IMR-90 (cell line): ENCODE data around the gene CAMK2D.

Experiments used
- BHLHE40 ChIP-seq: fragments of 150-350 bp; IDR thresholded peaks from 2 replicates; pipeline ENCODE4 v1.6.1; 2016; ENCODE audit warnings: mild to moderate bottlenecking, low read depth, low read length
- MAFK ChIP-seq: IDR thresholded peaks from 2 replicates; pipeline ENCODE4 v1.6.1; 2012; ENCODE audit warnings: low read depth, low read length, improper control_type of control experiment
- MAZ ChIP-seq: IDR thresholded peaks from 2 replicates; pipeline ENCODE4 v1.6.1; 2012; ENCODE audit warnings: low read depth, mild to moderate bottlenecking, low read length, improper control_type of control experiment, moderate library complexity, borderline replicate concordance
- NFE2L2 ChIP-seq: fragments of 150-350 bp; IDR thresholded peaks from 2 replicates; pipeline ENCODE4 v1.6.1; 2016; ENCODE audit warnings: low read depth, mild to moderate bottlenecking, low read length
- POLR2A ChIP-seq: IDR thresholded peaks from 2 replicates; pipeline ENCODE4 v1.6.1; 2012; ENCODE audit warnings: mild to moderate bottlenecking, low read depth, low read length
- RAD21 ChIP-seq: IDR thresholded peaks from 2 replicates; pipeline ENCODE4 v1.6.1; 2012; ENCODE audit warnings: low read length, improper control_type of control experiment
- RCOR1 ChIP-seq: IDR thresholded peaks from 2 replicates; pipeline ENCODE4 v1.6.1; 2012; ENCODE audit warnings: mild to moderate bottlenecking, low read length, improper control_type of control experiment; ENCODE audit not compliant: insufficient replicate concordance
- RFX5 ChIP-seq: IDR thresholded peaks from 2 replicates; pipeline ENCODE4 v1.8.0; 2012; ENCODE audit warnings: low read depth, mild to moderate bottlenecking, low read length, moderate library complexity
- SMC3 ChIP-seq: fragments of 150-350 bp; IDR thresholded peaks from 2 replicates; pipeline ENCODE4 v1.6.1; 2016; ENCODE audit warnings: low read depth, mild to moderate bottlenecking, antibody characterized with exemption, low read length, moderate library complexity
- TF ChIP-seq, protein P1 (sequence below): conservative IDR thresholded peaks from 2 replicates; pipeline ENCODE4 v1.5.1; 2012; ENCODE audit warnings: mild to moderate bottlenecking, low read depth, low read length, improper control_type of control experiment
- TF ChIP-seq, protein P2 (sequence below): fragments of 150-350 bp; IDR thresholded peaks from 2 replicates; pipeline ENCODE4 v1.6.1; 2016; ENCODE audit warnings: low read depth, mild to moderate bottlenecking, low read length, moderate library complexity, borderline replicate concordance
- TF ChIP-seq, protein P3 (sequence below): fragments of 150-350 bp; IDR thresholded peaks from 2 replicates; pipeline ENCODE4 v1.6.1; 2017; ENCODE audit warnings: mild to moderate bottlenecking, antibody characterized with exemption, low read length, low read depth

DNA sequence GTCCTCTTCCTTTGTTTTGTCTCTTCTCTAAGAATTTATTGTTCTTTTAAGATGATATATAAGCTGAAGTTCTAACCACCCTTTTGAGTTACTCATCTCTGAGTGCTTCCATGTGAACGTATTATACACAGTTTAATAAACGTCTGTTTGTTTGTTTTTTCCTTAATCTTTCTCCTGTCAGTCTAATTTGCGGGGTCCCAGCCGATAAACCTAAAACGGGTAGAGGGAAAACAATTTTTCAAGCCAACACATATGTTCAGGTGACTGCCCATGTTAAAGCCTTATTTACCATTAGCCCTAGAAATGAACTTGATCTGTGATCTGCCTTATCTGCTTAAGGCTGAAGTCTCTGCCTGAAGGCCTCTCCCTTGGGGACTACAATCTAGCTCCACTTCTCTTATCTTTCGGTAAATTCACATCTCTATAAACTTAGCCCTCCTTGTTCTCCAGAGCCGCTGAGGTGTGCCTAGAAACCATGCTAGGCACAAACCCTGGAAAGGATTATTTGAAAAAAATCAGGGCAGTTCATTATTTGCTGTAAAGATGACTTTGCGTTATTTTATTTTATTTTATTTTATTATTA, 158.8 kb downstream of the CAMK2D start:
- TF ChIP-seq, protein P1, sequence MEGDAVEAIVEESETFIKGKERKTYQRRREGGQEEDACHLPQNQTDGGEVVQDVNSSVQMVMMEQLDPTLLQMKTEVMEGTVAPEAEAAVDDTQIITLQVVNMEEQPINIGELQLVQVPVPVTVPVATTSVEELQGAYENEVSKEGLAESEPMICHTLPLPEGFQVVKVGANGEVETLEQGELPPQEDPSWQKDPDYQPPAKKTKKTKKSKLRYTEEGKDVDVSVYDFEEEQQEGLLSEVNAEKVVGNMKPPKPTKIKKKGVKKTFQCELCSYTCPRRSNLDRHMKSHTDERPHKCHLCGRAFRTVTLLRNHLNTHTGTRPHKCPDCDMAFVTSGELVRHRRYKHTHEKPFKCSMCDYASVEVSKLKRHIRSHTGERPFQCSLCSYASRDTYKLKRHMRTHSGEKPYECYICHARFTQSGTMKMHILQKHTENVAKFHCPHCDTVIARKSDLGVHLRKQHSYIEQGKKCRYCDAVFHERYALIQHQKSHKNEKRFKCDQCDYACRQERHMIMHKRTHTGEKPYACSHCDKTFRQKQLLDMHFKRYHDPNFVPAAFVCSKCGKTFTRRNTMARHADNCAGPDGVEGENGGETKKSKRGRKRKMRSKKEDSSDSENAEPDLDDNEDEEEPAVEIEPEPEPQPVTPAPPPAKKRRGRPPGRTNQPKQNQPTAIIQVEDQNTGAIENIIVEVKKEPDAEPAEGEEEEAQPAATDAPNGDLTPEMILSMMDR, result no peak
- TF ChIP-seq, protein P2, sequence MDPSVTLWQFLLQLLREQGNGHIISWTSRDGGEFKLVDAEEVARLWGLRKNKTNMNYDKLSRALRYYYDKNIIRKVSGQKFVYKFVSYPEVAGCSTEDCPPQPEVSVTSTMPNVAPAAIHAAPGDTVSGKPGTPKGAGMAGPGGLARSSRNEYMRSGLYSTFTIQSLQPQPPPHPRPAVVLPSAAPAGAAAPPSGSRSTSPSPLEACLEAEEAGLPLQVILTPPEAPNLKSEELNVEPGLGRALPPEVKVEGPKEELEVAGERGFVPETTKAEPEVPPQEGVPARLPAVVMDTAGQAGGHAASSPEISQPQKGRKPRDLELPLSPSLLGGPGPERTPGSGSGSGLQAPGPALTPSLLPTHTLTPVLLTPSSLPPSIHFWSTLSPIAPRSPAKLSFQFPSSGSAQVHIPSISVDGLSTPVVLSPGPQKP, result no peak
- TF ChIP-seq POLR2A (no peak), BHLHE40 (no peak), RFX5 (no peak), SMC3 (no peak), MAZ (no peak), RAD21 (no peak), MAFK (no peak), NFE2L2 (no peak), RCOR1 (no peak)
- TF ChIP-seq, protein P3, sequence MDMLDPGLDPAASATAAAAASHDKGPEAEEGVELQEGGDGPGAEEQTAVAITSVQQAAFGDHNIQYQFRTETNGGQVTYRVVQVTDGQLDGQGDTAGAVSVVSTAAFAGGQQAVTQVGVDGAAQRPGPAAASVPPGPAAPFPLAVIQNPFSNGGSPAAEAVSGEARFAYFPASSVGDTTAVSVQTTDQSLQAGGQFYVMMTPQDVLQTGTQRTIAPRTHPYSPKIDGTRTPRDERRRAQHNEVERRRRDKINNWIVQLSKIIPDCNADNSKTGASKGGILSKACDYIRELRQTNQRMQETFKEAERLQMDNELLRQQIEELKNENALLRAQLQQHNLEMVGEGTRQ, result no peak
